GM23248 (cell line): ENCODE results near the gene CADM3. TPM values are rescaled to one million over a fixed set of nuclear protein-coding genes. Genes with fewer than 3 reads are reported as not detected.
A peak's percentile ranks its signal among the peaks of the same experiment; 100 is the strongest.

Experiments
- DNase-seq: peaks from one replicate; pipeline ENCODE4 v3.0.0-alpha.2; 2015
- H2AFZ ChIP-seq: fragments of 200-600 bp; sonication (generic); 2 replicates; pipeline ENCODE4 v1.6.1; 2016; ENCODE audit warnings: antibody characterized with exemption
- H3F3A ChIP-seq: fragments of 200-600 bp; sonication (generic); 2 replicates; pipeline ENCODE4 v1.6.1; 2016; ENCODE audit warnings: mild to moderate bottlenecking, antibody characterized with exemption, mixed run types; ENCODE audit not compliant: insufficient read depth
- H3K27ac ChIP-seq: fragments of 200-600 bp; sonication (generic); 2 replicates; pipeline ENCODE4 v1.5.1; 2016; ENCODE audit warnings: mild to moderate bottlenecking
- H3K27me3 ChIP-seq: fragments of 200-600 bp; sonication (generic); replicated peaks from 2 replicates; pipeline ENCODE4 v1.6.1; 2016; ENCODE audit warnings: mild to moderate bottlenecking; ENCODE audit not compliant: insufficient read depth
- H3K36me3 ChIP-seq: fragments of 200-600 bp; sonication (generic); 2 replicates; pipeline ENCODE4 v1.6.1; 2016; ENCODE audit warnings: low read depth, mild to moderate bottlenecking
- H3K4me1 ChIP-seq: fragments of 200-600 bp; sonication (generic); 2 replicates; pipeline ENCODE4 v1.6.1; 2016; ENCODE audit warnings: mild to moderate bottlenecking; ENCODE audit not compliant: insufficient read depth
- H3K4me2 ChIP-seq: fragments of 200-600 bp; sonication (generic); one replicate; pipeline ENCODE4 v1.6.1; 2016; ENCODE audit warnings: mild to moderate bottlenecking; ENCODE audit not compliant: unreplicated experiment
- H3K4me3 ChIP-seq: fragments of 200-600 bp; sonication (generic); 2 replicates; pipeline ENCODE4 v1.5.1; 2016; ENCODE audit warnings: mild to moderate bottlenecking
- H3K79me2 ChIP-seq: fragments of 200-600 bp; sonication (generic); 2 replicates; pipeline ENCODE4 v1.6.1; 2016; ENCODE audit warnings: mild to moderate bottlenecking; ENCODE audit not compliant: insufficient read depth
- H3K9ac ChIP-seq: fragments of 200-600 bp; sonication (generic); 2 replicates; pipeline ENCODE4 v1.6.1; 2016; ENCODE audit warnings: mild to moderate bottlenecking
- H3K9me2 ChIP-seq: fragments of 200-600 bp; sonication (generic); 2 replicates; pipeline ENCODE4 v1.6.1; 2016; ENCODE audit warnings: mixed run types, mild to moderate bottlenecking, moderate library complexity; ENCODE audit not compliant: insufficient read depth
- H3K9me3 ChIP-seq: fragments of 200-600 bp; sonication (generic); one replicate; pipeline ENCODE4 v1.6.1; 2017; ENCODE audit warnings: low read depth
- H4K20me1 ChIP-seq: fragments of 200-600 bp; sonication (generic); 2 replicates; pipeline ENCODE4 v1.6.0; 2016; ENCODE audit not compliant: insufficient read depth
- EZH2 ChIP-seq: fragments of 200-600 bp; sonication (generic); IDR thresholded peaks from 2 replicates; pipeline ENCODE4 v1.6.1; 2018; ENCODE audit warnings: antibody characterized with exemption, mild to moderate bottlenecking; ENCODE audit not compliant: insufficient read depth, poor library complexity, severe bottlenecking
- EZH2phosphoT487 ChIP-seq: fragments of 200-600 bp; sonication (generic); IDR thresholded peaks from 2 replicates; pipeline ENCODE4 v1.6.1; 2018; ENCODE audit warnings: antibody characterized with exemption, moderate library complexity, mild to moderate bottlenecking, low read depth; ENCODE audit not compliant: insufficient read depth
- WGBS, 2 experiments: methylation state at CpG; one replicate each; pipeline ENCODE4 v1.1.6; 2015 to 2017; ENCODE audit warnings: low lambda C conversion rate in 2 of 2, low coverage in 1 of 2; ENCODE audit errors: missing lambda C conversion rate in 2 of 2; 5-methylcytosine and 5-hydroxymethylcytosine counted together
- in situ Hi-C: fragments of 300-500 bp; cut with MboI; formaldehyde crosslinking; loops from 2 replicates; pipeline ENCODE4 v1.15.0; 2020
- polyA plus RNA-seq: library from polyadenylated mRNA; unstranded; fragments of >200 nt; fragmentation: Nextera tagmentation; extraction: Ambion mirVana; gene quantifications from 2 replicates; pipeline ENCODE4 v1.2.1, GENCODE V29; 2016
- total RNA-seq: library from RNA; depleted of rRNA; stranded (reverse); fragments of >200 nt; shearing (Covaris generic); gene quantifications from 2 replicates; pipeline ENCODE4 v1.2.3, GENCODE V29; 2014

Gene CADM3
- total and polyA plus RNA-seq, 2 experiments from 2014 or later: not detected

DNA sequence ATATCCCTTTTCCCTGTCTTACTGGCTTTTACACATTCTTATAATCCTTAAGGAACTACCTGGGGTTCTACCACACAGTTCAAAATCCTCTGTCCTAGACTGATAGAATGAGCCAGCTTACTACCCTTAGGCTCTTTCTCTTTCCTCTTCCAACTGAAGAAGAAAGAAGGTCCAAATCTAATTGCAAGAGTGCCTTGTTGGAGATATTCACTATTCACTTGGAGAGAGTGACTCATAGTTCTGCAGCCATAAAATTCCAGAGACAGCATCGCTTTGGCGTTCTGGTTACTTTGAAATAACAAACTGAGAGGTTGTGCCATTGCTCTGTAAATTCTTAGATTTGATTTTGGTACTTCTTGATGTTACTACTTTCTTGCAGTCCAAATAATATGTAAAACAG lies 4.2 kb downstream of the CADM3 start:
- Histone ChIP-seq H3K4me1 (no peaks in the 10 kb centered on the region), H3K79me2 (no peaks in the 10 kb centered on the region), H3K4me2 (no peak overlapping the region), H3K9me2 (no peaks in the 10 kb centered on the region), H3K4me3 (no peak overlapping the region), H3F3A (no peaks in the 10 kb centered on the region), H3K9ac (no peak overlapping the region), H3K27me3 (peaks cover 23% of the 10 kb centered on the region), H4K20me1 (no peaks in the 10 kb centered on the region), H2AFZ (no peak overlapping the region), H3K9me3 (no peaks in the 10 kb centered on the region), H3K36me3 (no peaks in the 10 kb centered on the region), H3K27ac (no peak overlapping the region)
- DNase-seq: no peak
- WGBS, 2 experiments: 3 to 4% methylated on average over 2 of the region's 2 CpGs
- in situ Hi-C loops: no loop called here
- TF ChIP-seq EZH2: no peak

DNA sequence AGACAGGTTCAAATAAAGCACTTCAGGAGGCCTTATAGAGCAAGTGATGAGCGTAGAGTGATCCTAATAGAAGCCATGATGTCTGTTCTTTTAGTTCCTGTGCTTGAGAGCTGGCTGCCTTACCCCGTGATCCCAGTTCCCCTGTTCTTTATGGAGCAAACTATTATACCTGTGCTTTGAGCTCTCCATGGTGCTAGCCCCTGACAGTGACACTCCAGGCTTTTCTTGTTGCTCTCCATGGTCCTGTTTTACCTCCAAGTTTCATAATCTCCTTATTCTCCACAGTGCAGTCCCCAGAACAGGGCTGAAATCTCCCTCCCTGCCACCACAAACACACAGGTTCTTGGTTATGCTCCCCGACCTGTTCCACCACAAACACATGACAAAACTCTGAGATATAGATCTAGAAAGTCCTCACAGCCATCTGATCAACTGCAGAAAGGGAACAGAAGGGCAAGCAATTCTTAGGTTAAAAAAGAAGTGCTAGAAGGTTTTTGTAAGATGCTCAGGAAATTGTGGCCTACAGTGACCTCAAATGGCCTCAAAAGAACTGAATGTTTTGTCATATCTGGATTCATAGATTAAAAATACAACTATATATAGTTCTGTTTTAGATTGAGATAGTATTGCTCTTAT lies 6.0 kb downstream of the CADM3 start:
- Histone ChIP-seq H3K9me3 (no peaks in the 10 kb centered on the region), H4K20me1 (no peaks in the 10 kb centered on the region), H3K27me3 (peaks cover 6% of the 10 kb centered on the region), H2AFZ (no peak overlapping the region), H3K27ac (no peak overlapping the region), H3K9ac (no peak overlapping the region), H3K4me3 (no peak overlapping the region), H3K4me1 (no peaks in the 10 kb centered on the region), H3K4me2 (no peak overlapping the region), H3K79me2 (no peaks in the 10 kb centered on the region), H3K36me3 (no peaks in the 10 kb centered on the region), H3F3A (no peaks in the 10 kb centered on the region), H3K9me2 (no peaks in the 10 kb centered on the region)
- in situ Hi-C loops: no loop called here
- WGBS, 2 experiments: 15 to 19% methylated on average over 3 of the region's 3 CpGs
- peak; percentile 74 for DNase-seq
- TF ChIP-seq EZH2phosphoT487: no peak
- no peak for TF ChIP-seq EZH2

DNA sequence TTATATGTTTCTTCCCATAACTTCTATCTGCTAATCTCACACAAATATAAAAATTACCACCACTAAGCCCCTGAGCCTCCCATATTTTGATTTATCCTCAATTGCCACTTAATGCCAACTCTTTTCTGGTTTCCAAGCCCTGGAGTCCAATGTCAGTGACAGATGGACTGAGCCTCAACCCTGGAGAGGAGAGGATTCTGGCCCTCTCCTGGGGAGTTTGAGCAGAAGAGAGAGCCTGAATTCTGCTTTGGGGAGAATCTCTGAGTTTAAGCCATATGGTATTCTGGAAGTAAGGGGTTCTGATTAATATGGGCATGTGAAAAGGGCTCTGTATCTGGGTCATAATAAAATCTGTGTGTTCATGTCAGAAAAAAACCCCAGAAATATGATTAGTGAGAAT lies 8.5 kb downstream of the CADM3 start:
- DNase-seq: no peak
- H3K27me3 ChIP-seq: no peaks in the 10 kb centered on the region; the same call in 1 of the 2 replicates
- no peaks in the 10 kb centered on the region for H4K20me1 ChIP-seq
- no peaks in the 10 kb centered on the region for H3K9me3 ChIP-seq
- no peaks in the 10 kb centered on the region for H3K79me2 ChIP-seq
- H3K9me2 ChIP-seq: no peaks in the 10 kb centered on the region
- H3K36me3 ChIP-seq: no peaks in the 10 kb centered on the region
- no peak overlapping the region for H2AFZ ChIP-seq
- no peak overlapping the region for H3K4me3 ChIP-seq
- H3K4me2 ChIP-seq: no peak overlapping the region
- TF ChIP-seq EZH2phosphoT487: no peak
- in situ Hi-C loops: no loop called here
- no peaks in the 10 kb centered on the region for H3F3A ChIP-seq
- H3K9ac ChIP-seq: no peak overlapping the region
- no peak overlapping the region for H3K27ac ChIP-seq
- no peaks in the 10 kb centered on the region for H3K4me1 ChIP-seq

DNA sequence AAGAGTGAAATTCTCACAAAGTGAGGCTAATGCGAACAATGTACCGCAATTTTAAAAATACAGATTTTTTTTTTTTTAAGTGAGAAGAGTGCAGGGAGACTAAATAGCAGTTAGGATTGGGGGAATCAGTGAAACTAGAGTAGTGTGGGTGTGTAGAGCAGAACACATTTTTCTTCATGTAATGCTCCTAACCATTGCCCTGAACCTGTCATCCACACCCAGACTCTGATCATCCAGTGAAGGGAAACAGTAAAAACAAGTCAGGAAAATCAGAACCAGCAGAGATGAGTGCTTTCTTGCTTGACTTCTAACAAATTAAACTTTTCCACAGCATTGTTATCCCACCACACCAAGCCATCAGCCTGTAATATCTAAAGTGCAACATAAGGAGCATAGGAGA lies 9.1 kb downstream of the CADM3 start:
- Histone ChIP-seq H3K79me2 (no peaks in the 10 kb centered on the region), H3K27me3 (no peaks in the 10 kb centered on the region; the same call in 1 of the 2 replicates), H2AFZ (no peak overlapping the region), H3K36me3 (no peaks in the 10 kb centered on the region), H3K9ac (no peak overlapping the region), H4K20me1 (no peaks in the 10 kb centered on the region), H3K4me1 (no peaks in the 10 kb centered on the region), H3K9me3 (no peaks in the 10 kb centered on the region), H3K27ac (no peak overlapping the region), H3K9me2 (no peaks in the 10 kb centered on the region), H3K4me2 (no peak overlapping the region), H3F3A (no peaks in the 10 kb centered on the region), H3K4me3 (no peak overlapping the region)
- no peak for TF ChIP-seq EZH2
- no peak for TF ChIP-seq EZH2phosphoT487
- no peak for DNase-seq
- WGBS, 2 experiments: 82 to 88% methylated on average over 2 of the region's 2 CpGs
- in situ Hi-C loops: no loop called here

DNA sequence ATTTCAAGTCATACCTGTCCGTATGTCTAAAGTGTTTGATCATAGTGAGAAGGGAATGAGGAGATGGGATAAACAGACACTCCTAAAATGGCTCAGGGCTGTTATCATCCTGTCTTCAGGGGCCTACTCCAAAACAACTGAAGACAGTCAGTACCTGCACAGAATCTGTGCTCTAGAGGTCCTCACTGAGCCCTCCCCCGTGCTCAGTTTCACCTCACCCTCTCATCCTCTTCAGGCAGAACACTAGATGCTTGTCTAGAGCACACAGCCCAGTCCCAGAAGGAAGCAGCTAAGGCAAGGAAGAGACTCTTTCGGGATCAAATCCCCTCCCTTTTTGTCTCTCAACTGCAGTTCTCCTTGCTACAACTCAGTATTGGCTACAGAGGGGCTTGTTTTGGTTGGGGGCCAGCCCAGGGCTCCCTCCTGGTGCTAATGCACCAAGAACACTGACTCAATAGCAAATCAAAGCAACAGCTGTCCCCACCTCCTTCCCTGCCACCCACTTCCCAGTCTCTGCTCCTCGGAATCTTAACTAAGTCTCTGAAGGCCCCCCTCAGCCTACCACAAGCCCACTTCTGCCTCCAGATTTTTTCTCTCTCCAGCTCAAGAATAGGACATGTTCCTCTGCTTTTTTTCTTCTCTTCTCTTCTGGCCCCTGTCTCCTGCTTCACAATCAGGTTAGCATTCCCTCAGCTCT lies 10.1 kb downstream of the CADM3 start:
- H3K36me3 ChIP-seq: no peaks in the 10 kb centered on the region
- no peak overlapping the region for H2AFZ ChIP-seq
- H3F3A ChIP-seq: no peaks in the 10 kb centered on the region
- no peaks in the 10 kb centered on the region for H3K9me2 ChIP-seq
- H3K9me3 ChIP-seq: no peaks in the 10 kb centered on the region
- no peak overlapping the region for H3K9ac ChIP-seq
- H4K20me1 ChIP-seq: no peaks in the 10 kb centered on the region
- no peaks in the 10 kb centered on the region for H3K79me2 ChIP-seq
- peaks cover 7% of the 10 kb centered on the region for H3K27me3 ChIP-seq
- DNase-seq: no peak
- no peak overlapping the region for H3K27ac ChIP-seq
- no peak for TF ChIP-seq EZH2
- TF ChIP-seq EZH2phosphoT487: no peak
- no peak overlapping the region for H3K4me3 ChIP-seq
- WGBS, 2 experiments: 22 to 24% methylated on average over 4 of the region's 4 CpGs
- no peak overlapping the region for H3K4me2 ChIP-seq
- no peaks in the 10 kb centered on the region for H3K4me1 ChIP-seq
- in situ Hi-C loops: no loop called here
